Body of pancreas (tissue), 4 donors: ENCODE results near the gene NOMO2. TPM values are rescaled to one million over a fixed set of nuclear protein-coding genes. Genes with fewer than 3 reads are reported as not detected.
"Not testable (repeated sequence)": the region's sequence is repeated elsewhere in the genome, so short reads cannot be mapped to it uniquely, and the experiment has no call there.

Source experiments
- ATAC-seq: fragments of 150-250 bp; one replicate; pipeline ENCODE4 v1.9.1; 2016
- DNase-seq, 4 donors: peaks; one replicate each; pipeline ENCODE4 v3.0.0-alpha.2; 2019
- H3K27ac ChIP-seq, 4 donors: fragments of 200-600 bp; sonication (generic); 1 replicate in 3 of 4; 2 replicates in 1 of 4; pipeline versions ENCODE4 v1.5.1 to v1.6.1; 2016 to 2019; ENCODE audit warnings: mild to moderate bottlenecking in 1 of 4, mixed read lengths in 1 of 4, moderate library complexity in 1 of 4
- H3K27me3 ChIP-seq, 2 donors: fragments of 200-600 bp; sonication (generic); one replicate each; pipeline ENCODE4 v1.6.0; 2016; ENCODE audit warnings: mild to moderate bottlenecking in 1 of 2
- H3K36me3 ChIP-seq, 2 donors: fragments of 200-600 bp; sonication (generic); replicated peaks in 1 of 2; 2 replicates each; pipeline ENCODE4 v1.5.1; 2016; ENCODE audit warnings: low read depth in 2 of 2; ENCODE audit not compliant: insufficient read depth in 1 of 2
- H3K4me1 ChIP-seq: fragments of 200-600 bp; sonication (generic); one replicate; pipeline ENCODE4 v1.6.0; 2016
- H3K4me3 ChIP-seq, 2 donors: fragments of 200-600 bp; sonication (generic); 1 replicate in 1 of 2; 2 replicates in 1 of 2; pipeline ENCODE4 v1.5.1; 2016 to 2019
- H3K9me3 ChIP-seq, 3 donors: fragments of 200-600 bp; sonication (generic); 1 replicate in 2 of 3; 2 replicates in 1 of 3; pipeline ENCODE4 v1.5.1; 2016
- WGBS, 2 donors: methylation state at CpG; one replicate each; pipeline ENCODE4 v1.1.5; 2017; 5-methylcytosine and 5-hydroxymethylcytosine counted together
- intact Hi-C: fragments of 100-400 bp; cut with DNase I; formaldehyde crosslinking; loops from one replicate; pipeline ENCODE4 v1.15.1; 2023
- total RNA-seq, 2 donors: library from RNA; depleted of rRNA; stranded (reverse); fragments of >200 nt; gene quantifications; one replicate each; pipeline ENCODE4 v1.1.0, GENCODE V29; 2016

NOMO2 gene
- total RNA-seq, 2 donors from 2014 or later, result 89.0 to 172 TPM

DNA sequence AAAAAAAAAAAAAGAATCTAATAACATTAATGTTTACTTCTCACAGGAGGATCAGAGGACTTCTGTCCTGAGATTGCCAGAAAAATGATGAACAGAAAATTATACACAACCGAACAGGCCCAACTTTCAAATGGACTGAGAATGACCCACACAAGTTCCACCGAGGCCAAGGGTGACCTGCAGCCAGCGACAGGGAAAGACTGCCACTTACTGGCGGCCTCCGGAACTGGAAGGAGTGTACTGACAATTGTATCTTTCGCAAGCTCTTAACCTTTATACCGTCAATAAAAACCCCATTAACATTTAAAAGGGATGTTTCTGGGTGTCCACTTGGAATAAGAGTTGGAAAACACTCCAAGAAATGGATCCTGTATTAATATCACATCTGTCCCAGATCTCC lies 63.5 kb downstream of the NOMO2 start:
- DNase-seq, H3K9me3 ChIP-seq, intact Hi-C loops, H3K4me3 ChIP-seq, H3K4me1 ChIP-seq, H3K36me3 ChIP-seq, H3K27me3 ChIP-seq, H3K27ac ChIP-seq: not testable (repeated sequence)
- peak; percentile 78 for ATAC-seq
- WGBS, 2 donors, result no CpG with 5 or more reads among the region's 7 CpGs

GRCh38 chr16:18497032-18497431 lies 64.9 kb downstream of the NOMO2 start:
- H3K9me3 ChIP-seq, H3K4me1 ChIP-seq, DNase-seq, intact Hi-C loops, H3K36me3 ChIP-seq, ATAC-seq, H3K4me3 ChIP-seq, H3K27ac ChIP-seq, H3K27me3 ChIP-seq: not testable (repeated sequence)
- no CpG with 5 or more reads among the region's 5 CpGs for WGBS, 2 donors

DNA sequence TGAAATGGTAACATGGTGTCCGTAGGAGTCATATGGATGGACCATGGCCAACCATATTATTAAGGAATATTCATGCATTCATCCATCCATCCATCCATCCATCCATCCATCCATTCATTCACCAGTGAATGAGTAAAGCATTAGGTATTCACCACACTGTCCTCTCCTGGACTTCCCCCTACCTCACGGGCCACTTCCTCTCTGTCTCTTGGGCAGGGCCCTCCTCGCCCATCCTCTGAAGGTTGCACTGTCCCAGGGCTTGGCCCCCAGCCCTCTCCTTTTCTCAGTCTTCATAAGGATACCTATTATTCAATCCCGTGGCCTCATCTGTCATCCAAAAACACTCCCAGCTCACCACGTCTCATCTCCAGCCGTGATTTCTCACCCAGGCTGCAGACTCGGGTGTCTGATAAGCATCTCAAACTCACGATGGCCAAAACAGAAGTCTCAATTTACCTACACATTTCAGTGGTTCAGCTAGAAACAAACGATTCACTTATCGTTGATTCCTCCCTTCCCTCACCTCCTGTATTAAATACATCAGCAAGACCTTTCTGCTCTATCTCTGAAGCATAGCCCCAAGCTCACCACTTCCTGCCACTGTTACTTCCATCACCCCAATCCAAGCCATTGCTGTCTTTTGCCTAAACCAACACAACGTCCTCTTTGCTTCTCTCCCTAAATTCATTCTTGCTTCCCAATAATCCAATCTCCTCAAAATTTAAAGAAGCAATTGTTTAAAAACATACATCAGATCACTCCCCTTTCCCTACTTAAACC lies 69.6 kb downstream of the NOMO2 start:
- H3K4me3 ChIP-seq, DNase-seq, ATAC-seq, H3K36me3 ChIP-seq, intact Hi-C loops, H3K27me3 ChIP-seq, H3K9me3 ChIP-seq, H3K27ac ChIP-seq, H3K4me1 ChIP-seq: not testable (repeated sequence)
- WGBS, 2 donors, result no CpG with 5 or more reads among the region's 11 CpGs

GRCh38 chr16:18436025-18436424 lies 125.9 kb downstream of the NOMO2 start:
- intact Hi-C loops, H3K4me3 ChIP-seq, H3K4me1 ChIP-seq, DNase-seq, H3K36me3 ChIP-seq, H3K27ac ChIP-seq, H3K9me3 ChIP-seq, H3K27me3 ChIP-seq: not testable (repeated sequence)
- peak; percentile 66 for ATAC-seq
- no CpG with 5 or more reads among the region's 8 CpGs for WGBS, 2 donors

DNA sequence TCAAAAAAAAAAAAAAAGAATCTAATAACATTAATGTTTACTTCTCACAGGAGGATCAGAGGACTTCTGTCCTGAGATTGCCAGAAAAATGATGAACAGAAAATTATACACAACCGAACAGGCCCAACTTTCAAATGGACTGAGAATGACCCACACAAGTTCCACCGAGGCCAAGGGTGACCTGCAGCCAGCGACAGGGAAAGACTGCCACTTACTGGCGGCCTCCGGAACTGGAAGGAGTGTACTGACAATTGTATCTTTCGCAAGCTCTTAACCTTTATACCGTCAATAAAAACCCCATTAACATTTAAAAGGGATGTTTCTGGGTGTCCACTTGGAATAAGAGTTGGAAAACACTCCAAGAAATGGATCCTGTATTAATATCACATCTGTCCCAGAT lies 146.1 kb downstream of the NOMO2 start:
- H3K36me3 ChIP-seq, H3K4me3 ChIP-seq, H3K27me3 ChIP-seq, H3K9me3 ChIP-seq, H3K4me1 ChIP-seq, DNase-seq, H3K27ac ChIP-seq, intact Hi-C loops: not testable (repeated sequence)
- WGBS, 2 donors, result no CpG with 5 or more reads among the region's 7 CpGs
- peak; percentile 82 for ATAC-seq

DNA sequence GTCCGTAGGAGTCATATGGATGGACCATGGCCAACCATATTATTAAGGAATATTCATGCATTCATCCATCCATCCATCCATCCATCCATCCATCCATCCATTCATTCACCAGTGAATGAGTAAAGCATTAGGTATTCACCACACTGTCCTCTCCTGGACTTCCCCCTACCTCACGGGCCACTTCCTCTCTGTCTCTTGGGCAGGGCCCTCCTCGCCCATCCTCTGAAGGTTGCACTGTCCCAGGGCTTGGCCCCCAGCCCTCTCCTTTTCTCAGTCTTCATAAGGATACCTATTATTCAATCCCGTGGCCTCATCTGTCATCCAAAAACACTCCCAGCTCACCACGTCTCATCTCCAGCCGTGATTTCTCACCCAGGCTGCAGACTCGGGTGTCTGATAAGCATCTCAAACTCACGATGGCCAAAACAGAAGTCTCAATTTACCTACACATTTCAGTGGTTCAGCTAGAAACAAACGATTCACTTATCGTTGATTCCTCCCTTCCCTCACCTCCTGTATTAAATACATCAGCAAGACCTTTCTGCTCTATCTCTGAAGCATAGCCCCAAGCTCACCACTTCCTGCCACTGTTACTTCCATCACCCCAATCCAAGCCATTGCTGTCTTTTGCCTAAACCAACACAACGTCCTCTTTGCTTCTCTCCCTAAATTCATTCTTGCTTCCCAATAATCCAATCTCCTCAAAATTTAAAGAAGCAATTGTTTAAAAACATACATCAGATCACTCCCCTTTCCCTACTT lies 152.2 kb downstream of the NOMO2 start:
- H3K27ac ChIP-seq, H3K4me1 ChIP-seq, ATAC-seq, H3K36me3 ChIP-seq, H3K4me3 ChIP-seq, DNase-seq, H3K27me3 ChIP-seq, H3K9me3 ChIP-seq, intact Hi-C loops: not testable (repeated sequence)
- WGBS, 2 donors, result no CpG with 5 or more reads among the region's 11 CpGs

DNA sequence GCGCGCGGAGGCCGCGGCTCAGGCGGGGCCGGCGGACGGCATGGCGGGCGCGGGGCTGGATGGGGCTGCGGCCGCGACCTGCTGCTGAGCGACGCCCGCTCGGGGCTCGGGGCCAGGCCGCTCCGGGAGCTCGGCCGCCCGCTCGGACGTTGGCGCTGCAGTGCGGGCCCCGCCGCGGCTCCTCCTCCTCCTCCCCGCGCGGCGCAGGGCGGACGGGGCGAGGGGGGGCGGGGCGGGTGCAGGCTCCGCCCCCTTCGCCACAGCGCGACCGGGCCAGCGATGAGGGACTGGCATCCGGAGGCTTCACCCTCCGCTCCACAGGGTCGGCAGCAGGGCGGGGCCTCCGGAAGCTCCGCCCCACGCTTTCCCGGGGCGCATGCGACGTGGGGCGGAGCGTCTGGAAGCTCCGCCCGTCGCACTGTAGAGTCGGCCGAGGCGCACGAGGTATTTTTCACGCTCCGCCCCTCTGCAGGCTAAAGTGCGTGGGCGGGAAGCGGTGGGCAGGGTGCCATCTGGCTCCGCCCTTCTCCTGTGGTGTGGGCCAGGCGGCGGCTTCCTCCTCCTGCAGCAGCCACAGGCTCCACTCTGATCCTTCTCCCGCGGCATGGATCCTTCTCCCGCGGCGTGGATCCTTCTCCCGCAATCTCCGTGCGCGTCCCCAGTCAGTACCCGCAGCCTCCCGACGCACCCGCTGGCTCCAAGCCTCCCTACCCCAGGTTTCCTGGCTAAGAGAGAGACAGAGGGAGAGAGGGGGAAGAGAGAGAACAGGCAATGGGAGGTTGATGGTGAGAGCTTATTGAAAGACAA lies 159.8 kb downstream of the NOMO2 start:
- intact Hi-C loops, H3K36me3 ChIP-seq, H3K9me3 ChIP-seq, H3K27me3 ChIP-seq, H3K27ac ChIP-seq, H3K4me1 ChIP-seq, DNase-seq, H3K4me3 ChIP-seq: not testable (repeated sequence)
- peak; percentile 92 for ATAC-seq
- WGBS, 2 donors, result no CpG with 5 or more reads among the region's 88 CpGs

DNA sequence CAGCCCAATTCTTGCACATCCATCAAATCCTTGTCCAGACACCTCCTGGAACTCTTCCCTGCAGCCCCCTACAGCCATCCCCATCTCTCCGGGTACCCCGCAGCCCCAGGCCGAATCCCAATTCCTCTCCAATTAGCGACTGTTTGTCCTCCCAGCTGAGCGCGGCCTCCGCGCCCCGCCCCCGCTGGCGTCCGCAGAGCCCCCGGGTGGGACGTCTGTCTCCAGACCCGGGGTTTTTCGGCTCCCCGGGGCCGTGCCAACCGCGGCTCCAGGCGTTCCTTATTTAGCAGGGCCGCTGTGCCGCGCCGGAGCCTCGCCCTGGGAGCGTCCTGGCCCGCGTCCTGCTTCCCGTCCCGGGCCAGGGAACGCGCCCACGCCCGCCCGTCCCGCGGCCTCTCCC lies 160.7 kb downstream of the NOMO2 start:
- H3K4me3 ChIP-seq, H3K9me3 ChIP-seq, H3K27me3 ChIP-seq, intact Hi-C loops, H3K4me1 ChIP-seq, H3K36me3 ChIP-seq, ATAC-seq: not testable (repeated sequence)
- peak; percentile 8 to 27 (median 18) for DNase-seq
- peak overlapping the region in 1 of 4 donors; percentile 54 for H3K27ac ChIP-seq
- no CpG with 5 or more reads among the region's 38 CpGs for WGBS, 2 donors

GRCh38 chr16:18394363-18394762 lies 167.5 kb downstream of the NOMO2 start:
- H3K9me3 ChIP-seq, H3K4me3 ChIP-seq, ATAC-seq, H3K36me3 ChIP-seq, H3K27ac ChIP-seq, DNase-seq, H3K4me1 ChIP-seq, H3K27me3 ChIP-seq, intact Hi-C loops: not testable (repeated sequence)
- no CpG with 5 or more reads among the region's 31 CpGs for WGBS, 2 donors

DNA sequence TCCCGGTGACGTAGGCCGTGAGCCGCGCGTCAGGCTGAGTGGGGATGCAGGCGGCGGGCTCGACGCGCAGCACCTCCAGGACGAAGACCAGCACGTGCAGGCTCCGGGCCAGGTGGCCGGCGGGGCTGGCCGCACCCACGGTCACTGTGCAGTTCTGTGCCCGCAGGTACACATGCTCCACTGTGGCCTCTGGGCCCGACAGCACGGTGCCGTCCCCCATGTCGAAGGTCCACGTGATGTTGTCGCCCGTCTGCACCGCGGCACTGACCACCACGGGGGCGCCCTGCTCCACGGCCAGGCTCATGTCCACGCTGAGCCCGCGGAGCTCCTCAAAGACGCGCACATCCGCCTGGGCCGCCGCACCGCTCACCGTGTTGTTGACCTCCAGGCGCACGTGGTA lies 174.1 kb downstream of the NOMO2 start:
- H3K27me3 ChIP-seq, H3K9me3 ChIP-seq, H3K36me3 ChIP-seq, intact Hi-C loops, ATAC-seq, H3K27ac ChIP-seq, H3K4me1 ChIP-seq, DNase-seq, H3K4me3 ChIP-seq: not testable (repeated sequence)
- WGBS, 2 donors, result no CpG with 5 or more reads among the region's 43 CpGs

- H3K27ac ChIP-seq, H3K4me3 ChIP-seq, H3K9me3 ChIP-seq, H3K4me1 ChIP-seq, H3K27me3 ChIP-seq, ATAC-seq, DNase-seq, intact Hi-C loops, H3K36me3 ChIP-seq: not testable (repeated sequence)
- 90% methylated on average over 15 of the region's 25 CpGs; no CpG with 5 or more reads in 1 of the 2 donors for WGBS, 2 donors
Measured at GRCh38 chr16:18386517-18386916, 175.4 kb downstream of the NOMO2 start.
